HepG2 (cell line): ENCODE results near the gene SYNDIG1.

Source experiments
- CTCF ChIP-seq: sonication (generic); formaldehyde crosslinking; IDR thresholded peaks from 2 replicates; pipeline ENCODE4 v1.5.0; 2020; ENCODE audit warnings: mild to moderate bottlenecking, missing genetic modification reagents, moderate library complexity
- EHMT2 ChIP-seq: fragments of 200-600 bp; sonication (generic); IDR thresholded peaks from 2 replicates; pipeline ENCODE4 v1.7.0; 2017; ENCODE audit warnings: antibody characterized with exemption, low read depth, low read length, borderline replicate concordance
- RAD51 ChIP-seq: fragments of 450-650 bp; IDR thresholded peaks from 2 replicates; pipeline ENCODE4 v1.6.1; 2016; ENCODE audit warnings: borderline replicate concordance
- SMARCC2 ChIP-seq: fragments of 450-650 bp; IDR thresholded peaks from 2 replicates; pipeline ENCODE4 v1.6.1; 2017; ENCODE audit warnings: antibody characterized with exemption, mild to moderate bottlenecking
- SMC3 ChIP-seq: IDR thresholded peaks from 2 replicates; pipeline ENCODE4 v1.6.1; 2011; ENCODE audit warnings: low read length, improper control_type of control experiment
- SP2 ChIP-seq: sonication (generic); formaldehyde crosslinking; IDR thresholded peaks from 2 replicates; pipeline ENCODE4 v1.5.1; 2020; ENCODE audit warnings: mild to moderate bottlenecking, missing genetic modification reagents
- TBP ChIP-seq: sonication (generic); formaldehyde crosslinking; IDR thresholded peaks from 2 replicates; pipeline ENCODE4 v1.5.0; 2020; ENCODE audit warnings: missing genetic modification reagents
- ZFP82 ChIP-seq: sonication (generic); formaldehyde crosslinking; IDR thresholded peaks from 2 replicates; pipeline ENCODE4 v1.5.1; 2020; ENCODE audit warnings: mild to moderate bottlenecking, missing genetic modification reagents, borderline replicate concordance
- ZNF263 ChIP-seq: sonication (generic); formaldehyde crosslinking; IDR thresholded peaks from 2 replicates; pipeline ENCODE4 v1.4.0; 2020; ENCODE audit warnings: missing genetic modification reagents
- ZNF333 ChIP-seq: sonication (generic); formaldehyde crosslinking; IDR thresholded peaks from 2 replicates; pipeline ENCODE4 v1.4.0; 2020; ENCODE audit warnings: mild to moderate bottlenecking, missing genetic modification reagents, borderline replicate concordance
- ZNF616 ChIP-seq: sonication (generic); formaldehyde crosslinking; IDR thresholded peaks from 2 replicates; pipeline ENCODE4 v1.5.0; 2020; ENCODE audit warnings: low read depth, mild to moderate bottlenecking, missing genetic modification reagents
- ZSCAN20 ChIP-seq: sonication (generic); formaldehyde crosslinking; IDR thresholded peaks from 2 replicates; pipeline ENCODE4 v1.4.0; 2020; ENCODE audit warnings: missing genetic modification reagents, mild to moderate bottlenecking, borderline replicate concordance
- ZSCAN29 ChIP-seq: sonication (generic); formaldehyde crosslinking; conservative IDR thresholded peaks from 2 replicates; pipeline ENCODE4 v1.4.0; 2020; ENCODE audit warnings: mild to moderate bottlenecking, missing genetic modification reagents

GRCh38 chr20:24431279-24432045 is 38.0 kb upstream of the SYNDIG1 start:
- TF ChIP-seq ZSCAN29 (CRISPR knock-in tag) (no peak), SP2 (CRISPR knock-in tag) (no peak), SMC3 (no peak), RAD51 (no peak), ZNF333 (CRISPR knock-in tag) (no peak), CTCF (CRISPR knock-in tag) (no peak), EHMT2 (no peak), ZNF263 (no peak), ZNF616 (CRISPR knock-in tag) (no peak), ZFP82 (no peak), SMARCC2 (no peak), TBP (CRISPR knock-in tag) (no peak), ZSCAN20 (CRISPR knock-in tag) (no peak)
